DND-41 (cell line): ENCODE results near the gene LIM2.

Source experiments
- CTCF ChIP-seq: IDR thresholded peaks from 2 replicates; pipeline ENCODE4 v1.5.1; 2012; ENCODE audit warnings: borderline replicate concordance, low read length, moderate library complexity, mild to moderate bottlenecking; ENCODE audit not compliant: poor library complexity, severe bottlenecking; ENCODE audit errors: extremely low read depth
- EZH2 ChIP-seq: IDR thresholded peaks from 3 replicates; pipeline ENCODE4 v1.6.1; 2012; ENCODE audit warnings: borderline replicate concordance, low read depth, mild to moderate bottlenecking, moderate library complexity, low read length, inconsistent platforms; ENCODE audit not compliant: severe bottlenecking

DNA sequence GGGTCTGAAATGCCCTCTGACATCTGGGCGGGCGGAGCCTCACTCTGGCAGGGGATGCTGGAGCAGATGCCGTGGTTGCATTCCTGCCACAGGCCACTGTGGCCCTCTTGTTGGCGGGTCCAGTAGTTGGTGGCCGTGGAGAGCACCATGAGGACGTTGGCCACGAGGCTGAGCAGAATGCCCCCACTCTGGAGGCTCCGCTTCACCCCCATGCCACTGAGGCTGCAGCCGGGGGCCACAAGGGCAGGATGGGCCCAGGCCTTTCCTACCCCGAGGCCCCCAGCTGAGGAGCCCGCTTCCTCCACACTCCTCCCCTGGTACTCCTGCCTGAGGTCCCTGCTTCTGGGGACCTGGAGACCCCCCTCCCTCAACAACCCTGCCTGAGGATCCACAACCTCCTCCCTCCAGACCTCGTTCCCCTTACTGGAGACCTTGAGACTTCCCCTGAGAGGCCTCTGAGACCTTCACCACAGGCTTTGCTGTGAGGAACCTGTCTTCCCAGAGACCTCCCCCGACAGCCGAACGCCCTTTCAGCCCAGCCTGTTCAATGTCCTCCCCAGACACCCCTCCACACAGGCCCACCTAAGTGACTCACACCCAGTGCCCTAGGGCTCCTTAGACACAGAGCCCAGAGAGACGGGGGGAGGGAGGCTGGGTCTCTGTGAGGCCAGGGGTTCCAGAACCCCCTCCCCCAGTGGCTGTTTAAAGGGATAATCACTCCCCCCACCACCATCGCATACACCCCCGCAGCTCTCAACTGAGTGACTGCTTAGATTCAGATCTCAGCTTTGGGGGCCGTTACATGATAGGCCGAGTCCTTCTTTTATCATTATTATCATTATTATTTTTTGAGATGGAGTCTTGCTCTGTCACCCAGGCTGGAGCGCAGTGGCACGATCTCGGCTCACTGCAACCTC, 19.1 kb downstream of the LIM2 start, which contains the start of gene CLDND2:
- TF ChIP-seq CTCF (no peak), EZH2 (no peak)
